ENCODE results near the gene KRT39. TPM values are rescaled to one million over a fixed set of nuclear protein-coding genes. Genes with fewer than 3 reads are reported as not detected.

Gene KRT39
- total and polyA plus RNA-seq, 2 donors (not counting 3 experiments of a cell fraction or from before 2014, with no cell fraction given) = not detected

DNA sequence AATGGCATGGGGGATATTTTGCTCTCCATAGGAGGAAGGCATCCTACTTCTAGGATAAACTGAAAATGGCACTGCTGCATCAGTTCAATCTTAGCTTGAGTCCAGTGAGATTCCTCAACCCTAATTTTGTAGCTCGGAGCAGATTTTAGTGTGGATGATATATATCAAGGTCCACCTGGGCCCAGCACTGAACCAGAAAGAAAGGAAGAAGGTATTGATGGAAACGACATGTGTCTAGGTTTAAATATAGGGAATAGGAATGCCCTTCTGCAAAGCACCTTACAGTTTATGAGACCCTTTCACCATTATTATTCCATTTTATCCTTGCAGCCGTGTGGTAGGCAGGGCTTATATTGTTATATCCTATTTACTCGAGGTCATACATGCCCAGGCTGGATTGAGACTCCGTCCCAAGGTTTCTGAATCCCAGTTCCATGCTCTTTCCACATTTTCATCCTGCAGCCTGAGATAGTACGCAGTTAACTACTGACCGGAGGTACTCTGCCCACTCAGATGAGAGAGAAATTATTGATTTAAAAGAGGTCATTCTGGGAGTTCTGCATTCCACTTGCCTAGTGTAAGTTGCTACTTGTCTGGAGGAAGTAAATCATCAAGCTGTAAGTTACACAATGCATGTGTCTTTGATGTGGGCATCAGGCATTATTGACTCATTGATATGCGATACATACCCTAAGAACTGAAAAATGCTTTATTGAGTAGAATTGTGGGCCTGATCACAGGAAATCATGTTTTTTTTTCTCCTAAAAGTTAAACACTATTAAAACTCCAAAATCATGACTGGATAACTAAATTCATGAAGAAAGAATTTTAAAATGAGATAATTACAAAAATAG, 10.1 kb downstream of the KRT39 start:
- Histone ChIP-seq H3K79me2 (ENCODE audit: control insufficient read depth, insufficient read depth, low read length) (no peaks in the 10 kb centered on the region), H3K9me3 (replicated peaks; ENCODE audit: control insufficient read depth, insufficient read depth, low read length) (no peaks in the 10 kb centered on the region), H3K4me2 (ENCODE audit: insufficient read depth, low read length) (no peak overlapping the region), H3K9ac (replicated peaks; ENCODE audit: extremely low read depth, insufficient read depth, low read length) (no peak overlapping the region), H3K36me3 (ENCODE audit: control insufficient read depth in 2 of 2, extremely low read depth in 1 of 2, insufficient read depth in 2 of 2, low read length in 2 of 2) (no peaks in the 10 kb centered on the region), H3K4me3 (replicated peaks in 1 of 3; ENCODE audit: insufficient read depth in 1 of 3, low read depth in 1 of 3, low read length in 3 of 3) (no peak overlapping the region), H3K27ac (ENCODE audit: insufficient read depth, low read depth, low read length) (no peak overlapping the region), H3K4me1 (ENCODE audit: control insufficient read depth, extremely low read depth, insufficient read depth, low read length) (no peaks in the 10 kb centered on the region), H3K9me1 (replicated peaks; ENCODE audit: control insufficient read depth, extremely low read depth, insufficient read depth, low read length) (no peaks in the 10 kb centered on the region), H4K20me1 (replicated peaks; ENCODE audit: control insufficient read depth, extremely low read depth, insufficient read depth, low read length) (no peaks in the 10 kb centered on the region), H2AFZ (ENCODE audit: low read depth, low read length) (no peak overlapping the region), H3K27me3 (ENCODE audit: control insufficient read depth in 2 of 2, insufficient read depth in 2 of 2, low read length in 2 of 2) (peaks cover 7 to 13% of the 10 kb centered on the region in 2 experiments)
- DNase-seq (ENCODE audit: low read depth, low spot score) (no peak), FAIRE-seq (no peak)
- CTCF ChIA-PET = no interaction called here
- dilution Hi-C loops (cut with MboI; ENCODE audit: extremely low pct_ligation_motif_present, low sequenced_read_pairs) (no loop called here), intact Hi-C loops (cut with micrococcal nuclease) (no loop called here)
- POLR2A ChIA-PET = no interaction called here
- TF ChIP-seq FOS (IDR thresholded peaks at IDR 0.05; ENCODE audit: borderline replicate concordance, insufficient read depth, low read length) (no peak), JUN (IDR thresholded peaks at IDR 0.05; ENCODE audit: borderline replicate concordance, insufficient read depth, insufficient read length, low read depth) (no peak), MYC (IDR thresholded peaks at IDR 0.05; ENCODE audit: low read depth, low read length) (no peak), EZH2 (IDR thresholded peaks at IDR 0.05; ENCODE audit: borderline replicate concordance, low read depth, low read length, severe bottlenecking) (no peak), POLR2AphosphoS5 (IDR thresholded peaks at IDR 0.05; ENCODE audit: insufficient read depth, low read depth, low read length) (no peak), MAX (IDR thresholded peaks at IDR 0.05; ENCODE audit: insufficient read depth, insufficient read length) (no peak), POLR2A (IDR thresholded peaks at IDR 0.05; ENCODE audit: low read depth, low read length) (no peak), GATA2 (IDR thresholded peaks at IDR 0.05; ENCODE audit: insufficient read depth, insufficient read length, low read depth, low read length) (no peak)
- TF ChIP-seq, protein P1, sequence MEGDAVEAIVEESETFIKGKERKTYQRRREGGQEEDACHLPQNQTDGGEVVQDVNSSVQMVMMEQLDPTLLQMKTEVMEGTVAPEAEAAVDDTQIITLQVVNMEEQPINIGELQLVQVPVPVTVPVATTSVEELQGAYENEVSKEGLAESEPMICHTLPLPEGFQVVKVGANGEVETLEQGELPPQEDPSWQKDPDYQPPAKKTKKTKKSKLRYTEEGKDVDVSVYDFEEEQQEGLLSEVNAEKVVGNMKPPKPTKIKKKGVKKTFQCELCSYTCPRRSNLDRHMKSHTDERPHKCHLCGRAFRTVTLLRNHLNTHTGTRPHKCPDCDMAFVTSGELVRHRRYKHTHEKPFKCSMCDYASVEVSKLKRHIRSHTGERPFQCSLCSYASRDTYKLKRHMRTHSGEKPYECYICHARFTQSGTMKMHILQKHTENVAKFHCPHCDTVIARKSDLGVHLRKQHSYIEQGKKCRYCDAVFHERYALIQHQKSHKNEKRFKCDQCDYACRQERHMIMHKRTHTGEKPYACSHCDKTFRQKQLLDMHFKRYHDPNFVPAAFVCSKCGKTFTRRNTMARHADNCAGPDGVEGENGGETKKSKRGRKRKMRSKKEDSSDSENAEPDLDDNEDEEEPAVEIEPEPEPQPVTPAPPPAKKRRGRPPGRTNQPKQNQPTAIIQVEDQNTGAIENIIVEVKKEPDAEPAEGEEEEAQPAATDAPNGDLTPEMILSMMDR (IDR thresholded peaks at IDR 0.05; ENCODE audit: extremely low read depth in 1 of 2, insufficient read depth in 1 of 2, low read depth in 1 of 2, low read length in 2 of 2) = no peak
- no TSS peak for BruUV-seq (replicated peaks)

Measured in endothelial cell of umbilical vein (primary cell).